Sigmoid colon (tissue), 3 donors: Measurements from ENCODE around the gene MS4A3.

Experiments used
- CTCF ChIP-seq, 4 experiments: fragments of 450-650 bp in 3 of 4; fragments of 200-600 bp in 1 of 4; IDR thresholded peaks; one replicate each; pipeline ENCODE4 v1.5.1; 2016 to 2019; ENCODE audit warnings: antibody characterized with exemption in 4 of 4, mild to moderate bottlenecking in 3 of 4, moderate library complexity in 2 of 4
- POLR2A ChIP-seq, 2 donors: fragments of 450-650 bp; IDR thresholded peaks; one replicate each; pipeline ENCODE4 v1.6.1; 2016; ENCODE audit warnings: antibody characterized with exemption in 2 of 2, mild to moderate bottlenecking in 2 of 2, moderate library complexity in 2 of 2

- TF ChIP-seq CTCF (IDR thresholded peaks at IDR 0.05) (no peak), POLR2A (IDR thresholded peaks at IDR 0.05) (no peak)
These were observed 61.9 kb downstream of the MS4A3 start for GRCh38 chr11:60118338-60118737.
